PFSK-1 (cell line): ENCODE data around the gene COX19.

ENCODE experiments used
- POLR2AphosphoS5 ChIP-seq: IDR thresholded peaks from 2 replicates; pipeline ENCODE4 v1.6.1; 2012; ENCODE audit warnings: low read depth, mild to moderate bottlenecking, control low read depth, low read length, moderate library complexity
- REST ChIP-seq, 2 experiments: IDR thresholded peaks; 2 replicates each; pipeline versions ENCODE4 v1.6.1 to v1.8.0; 2011 to 2012; ENCODE audit warnings: low read depth in 2 of 2, low read length in 2 of 2, control low read depth in 1 of 2, inconsistent platforms in 1 of 2, mild to moderate bottlenecking in 1 of 2, moderate library complexity in 1 of 2; ENCODE audit not compliant: insufficient read depth in 1 of 2
- SIN3A ChIP-seq: IDR thresholded peaks from 2 replicates; pipeline ENCODE4 v1.6.1; 2012; ENCODE audit warnings: mild to moderate bottlenecking, low read length, moderate library complexity, borderline replicate concordance; ENCODE audit not compliant: insufficient read depth
- TAF1 ChIP-seq: IDR thresholded peaks from 2 replicates; pipeline ENCODE4 v1.6.1; 2012; ENCODE audit warnings: low read length, control low read depth, borderline replicate concordance; ENCODE audit not compliant: insufficient read depth

- TF ChIP-seq POLR2AphosphoS5 = no peak
- TF ChIP-seq REST (IDR thresholded peaks at IDR 0.05; ENCODE audit: insufficient read depth in 1 of 2, low read depth in 2 of 2, low read length in 2 of 2) = no peak
- TF ChIP-seq SIN3A = no peak
- no peak for TF ChIP-seq TAF1
Observed at GRCh38 chr7:953547-954327, 21.6 kb downstream of the COX19 start.
